GM19351 (cell line): ENCODE measurements around the gene CCDC34.
A peak's percentile ranks its signal among the peaks of the same experiment; 100 is the strongest.
"Not testable (repeated sequence)": the region's sequence is repeated elsewhere in the genome, so short reads cannot be mapped to it uniquely, and the experiment has no call there.

Experiments used
- ATAC-seq: cut with Tn5 transposase; IDR thresholded peaks from one replicate; pipeline ENCODE4 v1.9.1; 2021; ENCODE audit warnings: mild to moderate bottlenecking, moderate library complexity; ENCODE audit not compliant: unreplicated experiment

Gene CCDC34

GRCh38 chr11:27329867-27330632 is 33.0 kb downstream of the CCDC34 start:
- no peak for ATAC-seq

- no peak for ATAC-seq
Measured at GRCh38 chr11:27328614-27329013, 34.4 kb downstream of the CCDC34 start.

GRCh38 chr11:27327064-27327463 is 36.0 kb downstream of the CCDC34 start:
- not testable (repeated sequence) for ATAC-seq

DNA sequence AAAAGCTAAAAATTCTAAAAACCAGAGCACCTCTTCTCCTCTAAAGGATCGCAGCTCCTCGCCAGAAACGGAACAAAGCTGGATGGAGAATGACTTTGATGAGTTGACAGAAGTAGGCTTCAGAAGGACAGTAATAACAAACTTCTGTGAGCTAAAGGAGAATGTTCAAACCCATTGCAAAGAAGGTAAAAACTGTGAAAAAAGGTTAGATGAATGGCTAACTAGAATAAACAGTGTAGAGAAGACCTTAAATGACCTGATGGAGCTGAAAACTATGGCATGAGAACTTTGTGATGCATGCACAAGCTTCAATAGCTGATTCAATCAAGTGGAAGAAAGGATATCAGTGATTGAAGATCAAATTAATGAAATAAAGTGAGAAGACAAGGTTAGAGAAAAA is 40.8 kb downstream of the CCDC34 start:
- not testable (repeated sequence) for ATAC-seq

- ATAC-seq = not testable (repeated sequence)
Measured at GRCh38 chr11:27321340-27321739, 41.7 kb downstream of the CCDC34 start.

DNA sequence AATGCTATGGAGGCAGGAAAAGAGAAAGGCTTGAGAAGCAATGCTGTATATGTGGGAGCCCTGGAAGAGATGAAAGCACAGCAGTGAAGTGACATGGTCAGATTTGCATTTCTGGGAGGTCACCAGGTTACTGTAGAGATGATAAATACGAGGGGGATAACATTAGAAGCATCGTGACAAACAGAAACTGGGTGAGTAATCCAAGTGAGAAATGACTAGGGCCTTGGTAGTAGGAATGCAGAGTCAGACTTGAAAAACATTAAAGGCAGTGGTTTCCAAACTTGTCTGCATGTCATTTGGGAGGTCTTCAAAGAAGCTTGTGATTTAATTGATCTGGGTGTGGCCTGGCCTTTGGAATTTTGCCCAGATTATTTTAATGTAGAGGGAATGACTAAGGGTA is 43.9 kb downstream of the CCDC34 start:
- ATAC-seq = peak; percentile 99

DNA sequence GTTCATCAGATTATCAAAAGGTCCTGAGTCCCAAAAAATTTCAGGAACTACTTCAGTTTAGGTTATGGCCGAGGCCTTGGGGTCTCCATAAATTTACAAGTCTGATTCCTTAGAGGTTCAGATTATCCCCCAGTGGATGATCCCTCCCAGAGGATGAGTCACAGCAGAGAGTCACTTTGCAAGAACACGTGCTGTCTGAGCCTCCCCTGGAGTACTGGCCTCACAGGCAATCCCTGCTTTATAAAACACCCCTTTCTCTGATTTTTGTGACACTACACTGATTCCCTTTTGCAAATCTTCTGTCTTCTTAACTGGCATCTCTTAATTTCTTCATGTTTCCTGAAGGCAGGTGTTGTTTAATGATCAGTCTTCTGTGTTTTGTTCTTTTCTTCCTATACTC is 45.3 kb downstream of the CCDC34 start:
- ATAC-seq = no peak

- ATAC-seq = no peak
Measured at GRCh38 chr11:27315836-27316235, 47.2 kb downstream of the CCDC34 start.

DNA sequence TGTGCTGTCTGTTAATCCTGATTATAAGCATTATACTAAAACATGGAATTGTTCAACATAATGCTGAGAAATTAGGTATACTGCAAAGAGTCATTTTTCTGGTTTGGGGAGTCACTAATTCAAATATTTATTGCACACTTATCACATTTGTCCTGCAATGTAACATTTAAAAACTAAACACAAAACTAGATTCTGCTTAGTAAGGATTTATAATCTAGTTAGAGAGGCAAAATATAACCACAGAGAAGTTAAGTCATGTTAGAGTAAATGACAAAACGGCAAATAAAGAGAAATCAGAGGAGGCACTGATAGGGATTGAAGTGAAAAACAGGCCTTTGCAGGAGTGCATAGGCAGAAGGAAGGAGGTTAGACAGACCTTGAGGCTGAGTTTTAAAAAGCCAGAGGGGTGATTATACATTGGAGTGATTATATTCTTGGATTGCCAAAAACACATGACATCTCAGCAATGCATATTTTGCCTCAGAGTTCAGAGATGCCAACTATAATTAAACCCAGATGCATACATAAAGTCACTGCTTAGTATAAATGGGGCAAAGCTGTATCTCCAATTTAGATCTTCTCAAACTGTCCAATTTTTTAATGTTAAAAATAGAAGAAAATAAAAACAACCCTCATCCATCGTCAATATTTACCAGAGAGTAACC is 49.7 kb downstream of the CCDC34 start:
- no peak for ATAC-seq

- no peak for ATAC-seq
Measured at GRCh38 chr11:27312110-27312509, 50.9 kb downstream of the CCDC34 start.

- ATAC-seq = no peak
Measured at GRCh38 chr11:27310707-27311106, 52.3 kb downstream of the CCDC34 start.

- ATAC-seq = no peak
Measured at GRCh38 chr11:27310182-27310581, 52.8 kb downstream of the CCDC34 start.

GRCh38 chr11:27309046-27309445 is 54.0 kb downstream of the CCDC34 start:
- ATAC-seq = no peak

DNA sequence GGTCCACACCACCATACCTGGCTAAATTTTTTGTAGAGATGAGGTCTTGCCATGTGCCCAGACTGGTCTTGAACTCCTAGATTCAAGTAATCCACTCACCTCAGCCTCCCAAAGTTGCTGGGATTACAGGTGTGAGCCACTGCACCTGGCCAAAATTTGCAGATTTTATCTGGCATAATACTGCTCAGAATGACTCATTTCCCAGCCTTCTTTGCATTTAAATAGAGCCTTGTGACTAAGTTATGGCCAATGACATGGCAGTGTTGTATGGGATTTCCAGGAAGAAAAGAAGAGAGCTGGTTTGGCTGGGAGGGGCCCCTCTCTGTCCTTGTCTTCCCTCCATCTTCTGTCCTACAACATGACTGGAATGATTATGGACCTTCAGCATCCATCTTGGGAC is 55.8 kb downstream of the CCDC34 start:
- no peak for ATAC-seq

DNA sequence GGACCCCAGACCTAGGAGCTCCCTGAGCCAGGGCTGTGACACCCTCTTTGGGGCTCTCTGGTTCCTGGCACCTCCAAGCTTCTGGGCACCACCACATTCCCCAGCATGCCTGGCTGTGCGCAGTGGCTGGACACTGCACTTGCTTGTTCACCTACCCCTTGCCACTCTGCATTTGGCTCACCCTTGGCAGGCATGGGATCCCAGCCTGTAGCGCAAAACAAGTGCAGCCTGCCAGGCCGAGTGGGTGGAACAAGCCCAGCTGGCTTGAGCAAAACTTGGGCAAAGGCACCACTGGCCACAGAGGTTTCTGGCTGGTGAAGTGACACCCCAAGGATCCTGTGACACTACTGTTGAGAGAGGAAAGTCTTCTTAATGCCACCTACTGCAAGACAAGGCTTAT is 57.3 kb downstream of the CCDC34 start:
- no peak for ATAC-seq

DNA sequence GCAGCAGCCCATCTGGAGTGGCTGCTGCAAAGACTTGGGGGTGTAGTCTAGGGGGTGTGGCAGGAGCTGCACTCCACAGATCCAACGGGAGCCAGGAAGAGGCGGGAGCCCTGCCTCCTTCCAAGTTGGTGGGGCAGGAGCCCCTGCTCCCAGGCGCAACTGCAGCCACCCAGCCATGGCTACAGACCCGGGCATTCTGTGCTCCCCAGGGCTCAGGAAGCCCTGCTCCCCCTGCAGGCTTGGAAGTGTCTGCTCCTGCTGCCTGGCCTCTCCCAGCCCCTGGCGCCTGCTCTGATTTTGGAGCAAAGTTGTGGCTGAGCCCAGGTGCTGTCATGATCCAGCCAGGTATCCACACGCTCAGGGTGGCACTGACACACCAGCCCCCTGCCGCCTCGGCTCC is 58.5 kb downstream of the CCDC34 start:
- ATAC-seq = no peak

DNA sequence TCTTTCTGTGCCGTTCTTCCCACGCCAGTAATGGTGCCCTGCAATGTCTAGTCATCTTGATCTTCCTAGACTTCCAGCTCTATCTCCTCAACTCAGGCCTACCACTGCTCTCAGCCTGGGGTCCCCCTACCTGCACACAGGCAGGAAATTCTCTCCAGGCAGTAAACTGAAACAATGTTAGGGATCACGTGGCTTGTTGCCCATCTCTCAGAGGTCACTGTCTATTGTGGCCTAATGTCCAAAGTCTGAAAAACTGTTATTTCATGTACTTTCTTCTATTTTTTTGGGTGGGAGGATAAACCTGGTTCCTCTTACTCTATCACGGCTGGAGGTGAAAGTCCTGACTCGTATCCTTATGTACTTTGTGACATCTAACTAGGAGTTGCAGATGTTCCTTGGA is 59.1 kb downstream of the CCDC34 start:
- ATAC-seq = no peak

GRCh38 chr11:27300974-27301373 is 62.0 kb downstream of the CCDC34 start:
- no peak for ATAC-seq

- no peak for ATAC-seq
Measured at GRCh38 chr11:27297616-27298015, 65.4 kb downstream of the CCDC34 start.

- peak; percentile 91 for ATAC-seq
Measured at GRCh38 chr11:27296497-27296896, 66.5 kb downstream of the CCDC34 start.

DNA sequence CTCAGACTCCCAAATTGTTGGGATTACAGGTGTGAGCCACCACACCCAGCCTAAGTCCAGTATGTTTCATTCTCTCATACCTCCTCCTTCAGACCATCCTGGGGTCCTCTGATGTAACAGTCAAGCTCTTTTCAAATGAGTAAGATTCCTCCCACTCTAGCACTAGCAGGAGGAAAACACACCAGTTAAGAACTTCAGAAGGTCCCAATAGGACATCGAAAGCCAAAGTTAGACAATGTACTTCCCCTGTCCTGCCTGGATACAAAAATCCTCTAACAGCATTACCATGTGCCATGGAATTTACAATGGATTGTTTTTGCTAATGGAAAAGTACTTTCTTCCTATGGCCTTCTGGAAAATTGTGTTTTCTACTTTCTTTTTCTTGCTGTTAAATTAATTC is 67.1 kb downstream of the CCDC34 start:
- no peak for ATAC-seq

DNA sequence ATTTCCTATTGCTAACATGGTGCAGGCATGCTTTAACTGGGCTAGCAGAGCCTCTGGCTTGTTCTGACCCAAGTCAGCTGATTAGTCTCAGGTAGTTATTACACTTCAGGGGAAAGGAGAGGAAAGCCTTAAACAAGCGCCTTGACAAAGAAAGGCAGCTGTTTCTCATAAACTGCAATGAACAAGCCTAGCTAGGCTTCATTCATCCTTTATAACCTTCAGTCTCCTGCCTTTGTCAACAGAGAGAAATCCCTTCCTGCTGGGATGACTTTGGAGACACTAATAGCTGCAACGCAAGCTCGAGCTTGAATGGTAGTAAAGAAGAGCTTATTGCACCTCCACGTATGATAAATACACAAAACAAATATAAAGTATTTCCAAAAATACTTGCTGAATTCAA is 68.4 kb downstream of the CCDC34 start:
- no peak for ATAC-seq
